Naive thymus-derived CD4-positive, alpha-beta T cell (primary cell): ENCODE measurements around the gene CENPM. TPM values are rescaled to one million over a fixed set of nuclear protein-coding genes. Genes with fewer than 3 reads are reported as not detected.

Source experiments
- ATAC-seq: fragments of 150-1000 bp; cut with Tn5 transposase; 2 replicates; pipeline ENCODE4 v1.10.0; 2021; ENCODE audit warnings: mild to moderate bottlenecking, moderate library complexity
- CTCF ChIA-PET: fragments of 350-600 bp; sonication (Branson Sonifier 250); formaldehyde crosslinking; loops from one replicate; lab custom pipeline; 2021; ENCODE audit warnings: antibody characterized with exemption; lab: Charles Lee
- POLR2A ChIA-PET: fragments of 350-600 bp; sonication (Branson Sonifier 250); formaldehyde crosslinking; loops from one replicate; lab custom pipeline; 2021; ENCODE audit warnings: antibody characterized with exemption, inconsistent platforms; lab: Charles Lee
- DNase-seq, 9 donors: peaks; one replicate each; pipeline versions ENCODE4 v3.0.0 to v3.0.0-alpha.2; 2020 to 2022; ENCODE audit warnings: mixed read lengths in 1 of 9
- H3K27ac ChIP-seq: one replicate; pipeline ENCODE4 v1.7.0; 2013; ENCODE audit warnings: mild to moderate bottlenecking, low read depth, low read length, moderate library complexity
- H3K27me3 ChIP-seq, 2 donors: one replicate each; pipeline ENCODE4 v1.7.0; 2013; ENCODE audit warnings: low read length in 2 of 2, mild to moderate bottlenecking in 2 of 2, moderate library complexity in 2 of 2; ENCODE audit not compliant: control insufficient read depth in 2 of 2, insufficient read depth in 2 of 2
- H3K36me3 ChIP-seq, 3 experiments: 1 replicate in 2 of 3; 2 replicates in 1 of 3; pipeline ENCODE4 v1.7.0; 2013; ENCODE audit warnings: low read length in 3 of 3, mild to moderate bottlenecking in 3 of 3, moderate library complexity in 1 of 3; ENCODE audit not compliant: insufficient read depth in 3 of 3, control insufficient read depth in 2 of 3
- H3K4me1 ChIP-seq, 2 donors: one replicate each; pipeline ENCODE4 v1.7.0; 2013; ENCODE audit warnings: low read length in 2 of 2, mild to moderate bottlenecking in 2 of 2, moderate library complexity in 1 of 2; ENCODE audit not compliant: control insufficient read depth in 2 of 2, insufficient read depth in 2 of 2
- H3K4me3 ChIP-seq: 2 replicates; pipeline ENCODE4 v1.7.0; 2013; ENCODE audit warnings: mild to moderate bottlenecking, low read length
- H3K9me3 ChIP-seq, 3 experiments: 1 replicate in 2 of 3; 2 replicates in 1 of 3; pipeline ENCODE4 v1.7.0; 2013; ENCODE audit warnings: low read length in 3 of 3; ENCODE audit not compliant: control insufficient read depth in 2 of 3
- H3K27ac Mint-ChIP-seq, 9 donors: one replicate each; pipeline ENCODE4 v1.8.0; 2020 to 2022; ENCODE audit warnings: mixed read lengths in 9 of 9, mild to moderate bottlenecking in 8 of 9, moderate library complexity in 5 of 9, inconsistent platforms in 2 of 9
- H3K27me3 Mint-ChIP-seq, 5 donors: one replicate each; pipeline ENCODE4 v1.8.0; 2021 to 2022; ENCODE audit warnings: mixed read lengths in 5 of 5, mild to moderate bottlenecking in 1 of 5
- H3K36me3 Mint-ChIP-seq, 5 donors: one replicate each; pipeline ENCODE4 v1.8.0; 2020 to 2022; ENCODE audit warnings: mixed read lengths in 5 of 5, mild to moderate bottlenecking in 3 of 5, inconsistent platforms in 1 of 5
- H3K4me1 Mint-ChIP-seq, 7 donors: one replicate each; pipeline ENCODE4 v1.8.0; 2020 to 2022; ENCODE audit warnings: mixed read lengths in 7 of 7, mild to moderate bottlenecking in 3 of 7, inconsistent platforms in 1 of 7
- H3K4me3 Mint-ChIP-seq, 10 donors: one replicate each; pipeline ENCODE4 v1.8.0; 2020 to 2022; ENCODE audit warnings: mild to moderate bottlenecking in 10 of 10, mixed read lengths in 10 of 10, moderate library complexity in 6 of 10, inconsistent platforms in 2 of 10
- H3K9me3 Mint-ChIP-seq, 11 donors: one replicate each; pipeline ENCODE4 v1.8.0; 2020 to 2022; ENCODE audit warnings: mixed read lengths in 11 of 11, mild to moderate bottlenecking in 4 of 11, inconsistent platforms in 1 of 11, moderate library complexity in 1 of 11
- intact Hi-C, 2 donors: fragments of 100-400 bp; cut with micrococcal nuclease; formaldehyde crosslinking; loops; one replicate each; pipeline ENCODE4 v1.15.1; 2023
- polyA plus RNA-seq, 2 donors: library from polyadenylated mRNA; unstranded; fragments of 300-500 nt; fragmentation: Illumina TruSeq; gene quantifications; one replicate each; pipeline ENCODE4 v1.2.3, GENCODE V29; 2021
- total RNA-seq, 6 experiments: library from RNA in 5 of 6; stranded (reverse) in 5 of 6; gene quantifications; 1 replicate in 5 of 6; 2 replicates in 1 of 6; pipeline ENCODE4 v1.2.3 and lab custom pipeline; 2021 to 2026

Gene CENPM
- total and polyA plus RNA-seq, 7 experiments from 2014 or later = 2.3 to 51.1 (median 8.1) TPM

DNA sequence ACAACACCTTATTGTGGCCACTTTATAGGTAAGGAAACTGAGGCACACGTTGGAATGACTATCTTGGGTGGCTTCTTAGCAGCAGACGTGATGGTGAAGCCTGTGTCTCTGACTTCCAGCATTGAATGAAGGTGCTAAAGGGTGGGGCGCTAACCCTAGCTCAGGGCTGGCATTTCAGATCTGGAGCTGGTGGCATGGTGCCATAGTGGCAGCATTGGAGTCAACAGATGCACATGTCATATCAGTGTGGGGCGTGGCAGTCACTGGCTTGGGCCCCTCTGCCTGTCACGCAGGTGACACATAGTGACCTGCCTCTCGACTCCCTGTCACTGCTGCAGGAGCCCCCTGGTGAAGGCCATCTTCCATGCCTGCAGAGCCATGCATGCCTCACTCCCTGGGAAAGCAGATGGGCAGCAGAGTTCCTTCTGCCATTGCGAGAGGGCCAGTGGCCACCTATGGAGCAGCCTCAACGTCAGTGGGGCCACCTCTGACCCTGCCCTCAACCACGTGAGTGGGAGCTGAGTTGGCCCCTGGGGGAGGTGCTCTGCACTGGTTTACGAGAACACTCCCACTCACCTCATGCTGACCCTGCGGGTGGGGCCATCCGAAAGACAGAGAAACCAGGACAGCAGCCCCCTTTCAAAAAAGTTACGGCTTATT, 46.8 kb downstream of the CENPM start:
- Histone ChIP-seq H3K27ac (no peak overlapping the region), H3K27me3 (no peaks in the 10 kb centered on the region), H3K4me3 (no peak overlapping the region), H3K36me3 (peaks cover 0 to 86% (median 17%) of the 10 kb centered on the region in 3 experiments), H3K9me3 (no peaks in the 10 kb centered on the region), H3K4me1 (no peaks in the 10 kb centered on the region)
- ATAC-seq (no peak), DNase-seq (no peak)
- POLR2A ChIA-PET = no interaction called here
- Mint-ChIP-seq H3K9me3 (no peaks in the 10 kb centered on the region), H3K4me3 (no peak overlapping the region), H3K27ac (no peak overlapping the region), H3K4me1 (no peaks in the 10 kb centered on the region), H3K36me3 (peaks cover 0 to 34% (median 8%) of the 10 kb centered on the region in 5 donors), H3K27me3 (no peaks in the 10 kb centered on the region)
- intact Hi-C loops = no loop called here
- CTCF ChIA-PET = no interaction called here

GRCh38 chr22:41899110-41899509, 47.8 kb downstream of the CENPM start:
- no peaks in the 10 kb centered on the region for H3K27me3 Mint-ChIP-seq
- H3K9me3 Mint-ChIP-seq = no peaks in the 10 kb centered on the region
- no peaks in the 10 kb centered on the region for H3K4me1 ChIP-seq
- H3K4me3 Mint-ChIP-seq = no peak overlapping the region
- H3K27ac ChIP-seq = no peak overlapping the region
- no peaks in the 10 kb centered on the region for H3K9me3 ChIP-seq
- no peak for DNase-seq
- H3K4me3 ChIP-seq = no peak overlapping the region
- H3K27me3 ChIP-seq = no peaks in the 10 kb centered on the region
- CTCF ChIA-PET = no interaction called here
- H3K27ac Mint-ChIP-seq = no peak overlapping the region
- H3K4me1 Mint-ChIP-seq = no peaks in the 10 kb centered on the region
- intact Hi-C loops = no loop called here
- POLR2A ChIA-PET = no interaction called here
- no peak for ATAC-seq
- H3K36me3 Mint-ChIP-seq = peaks cover 0 to 35% (median 8%) of the 10 kb centered on the region in 5 donors
- peaks cover 0 to 86% (median 25%) of the 10 kb centered on the region in 3 experiments for H3K36me3 ChIP-seq

- POLR2A ChIA-PET = no interaction called here
- peaks cover 0 to 32% (median 8%) of the 10 kb centered on the region in 5 donors for H3K36me3 Mint-ChIP-seq
- CTCF ChIA-PET = no interaction called here
Measured at GRCh38 chr22:41898645-41899044, 48.3 kb downstream of the CENPM start.

DNA sequence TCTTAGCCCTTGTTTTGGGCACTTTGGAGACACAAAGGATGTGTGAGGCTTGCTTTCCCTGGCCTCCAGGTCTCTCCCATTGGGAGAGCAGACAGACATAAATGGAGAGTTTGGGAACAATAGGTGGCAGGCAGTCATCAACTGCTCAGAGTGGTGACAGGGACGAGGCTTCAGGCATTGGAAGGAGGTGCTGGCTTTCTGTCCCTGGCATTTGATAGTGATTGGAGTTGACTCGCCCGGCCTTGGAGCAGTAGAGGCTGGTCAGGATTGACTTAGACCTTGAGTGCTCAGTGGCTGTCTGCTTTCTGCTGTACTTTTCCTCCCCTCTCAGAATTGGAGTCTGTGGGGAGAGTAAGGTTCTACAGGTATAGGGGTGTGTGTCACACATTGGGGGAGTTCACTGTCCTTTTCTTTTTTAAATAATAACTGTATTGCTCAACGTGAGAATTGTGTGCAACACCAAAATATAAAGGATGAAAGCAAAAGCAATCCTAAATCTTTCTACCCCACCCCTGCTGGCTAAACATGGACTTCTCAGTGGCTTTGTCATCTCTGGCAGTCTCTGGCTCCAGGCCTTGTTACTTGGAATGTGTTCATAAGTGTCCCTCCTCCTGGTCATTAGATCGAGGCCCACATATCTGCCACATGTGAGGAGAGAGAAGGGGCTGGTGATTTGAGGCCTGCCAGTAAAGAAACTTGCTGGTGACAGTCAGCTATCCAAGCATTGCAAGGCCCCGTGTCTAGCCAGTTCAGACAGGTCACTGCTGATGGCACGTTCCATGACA, 53.2 kb downstream of the CENPM start:
- no peaks in the 10 kb centered on the region for H3K27me3 ChIP-seq
- H3K36me3 ChIP-seq = peaks cover 0 to 90% (median 17%) of the 10 kb centered on the region in 3 experiments
- no peaks in the 10 kb centered on the region for H3K9me3 Mint-ChIP-seq
- ATAC-seq = no peak
- no peak for DNase-seq
- no peak overlapping the region for H3K4me3 Mint-ChIP-seq
- H3K27ac ChIP-seq = no peak overlapping the region
- no peaks in the 10 kb centered on the region for H3K27me3 Mint-ChIP-seq
- H3K36me3 Mint-ChIP-seq = peaks cover 0 to 37% (median 15%) of the 10 kb centered on the region in 5 donors
- peak overlapping the region in 1 of 9 donors; percentile 6 for H3K27ac Mint-ChIP-seq
- no peaks in the 10 kb centered on the region for H3K4me1 ChIP-seq
- ChIA-PET POLR2A (interaction anchor here (0.5 to 1.1 kb wide), 3 partner anchors 32 to 215 kb away, joined by 3 to 4 read pairs (median 3); partner anchors contain the start of gene TNFRSF13C), CTCF (interaction anchor here (1.6 kb wide), 1 partner anchor 47 kb away, joined by 3 read pairs; no protein-coding TSS in a partner anchor)
- intact Hi-C loops = no loop called here
- no peaks in the 10 kb centered on the region for H3K9me3 ChIP-seq
- H3K4me3 ChIP-seq = no peak overlapping the region
- H3K4me1 Mint-ChIP-seq = peaks cover 0 to 6% (median 0%) of the 10 kb centered on the region in 7 donors

More at GRCh38 chr22:41898645-41899044, 48.3 kb downstream of the CENPM start:
- intact Hi-C loops = no loop called here
- no peaks in the 10 kb centered on the region for H3K4me1 Mint-ChIP-seq
- no peak for ATAC-seq
- H3K9me3 ChIP-seq = no peaks in the 10 kb centered on the region
- no peak overlapping the region for H3K27ac ChIP-seq
- H3K27ac Mint-ChIP-seq = no peak overlapping the region
- H3K4me3 ChIP-seq = no peak overlapping the region
- H3K9me3 Mint-ChIP-seq = no peaks in the 10 kb centered on the region
- H3K27me3 ChIP-seq = no peaks in the 10 kb centered on the region
- H3K4me3 Mint-ChIP-seq = no peak overlapping the region
- no peaks in the 10 kb centered on the region for H3K27me3 Mint-ChIP-seq
- DNase-seq = no peak
- peaks cover 0 to 86% (median 25%) of the 10 kb centered on the region in 3 experiments for H3K36me3 ChIP-seq
- no peaks in the 10 kb centered on the region for H3K4me1 ChIP-seq

DNA sequence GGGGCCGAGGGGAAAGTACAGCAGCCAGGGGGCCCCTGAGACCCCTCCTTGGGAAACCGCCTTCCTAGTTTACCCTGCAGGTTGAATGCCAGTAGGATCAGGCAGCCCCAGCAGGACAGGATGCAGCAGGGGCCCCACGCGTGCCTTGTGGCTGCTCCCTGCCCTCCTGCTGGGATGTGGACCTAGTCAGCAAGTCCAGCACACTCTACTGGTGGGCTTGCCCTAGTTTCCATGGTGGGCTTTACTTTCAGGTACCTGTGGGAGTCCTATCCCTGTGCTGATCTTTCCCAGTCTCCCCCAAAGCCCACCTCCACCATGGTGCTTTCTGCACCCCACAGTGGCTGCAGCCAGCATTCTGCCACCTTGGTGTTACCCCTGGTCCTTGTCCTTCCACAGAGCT, 54.2 kb downstream of the CENPM start:
- no peak overlapping the region for H3K4me3 Mint-ChIP-seq
- peaks cover 0 to 6% (median 0%) of the 10 kb centered on the region in 7 donors for H3K4me1 Mint-ChIP-seq
- H3K27me3 Mint-ChIP-seq = no peaks in the 10 kb centered on the region
- H3K27ac Mint-ChIP-seq = no peak overlapping the region
- H3K9me3 Mint-ChIP-seq = no peaks in the 10 kb centered on the region
- H3K27me3 ChIP-seq = no peaks in the 10 kb centered on the region
- ChIA-PET CTCF (no interaction called here), POLR2A (interaction anchor here (1.1 kb wide), 1 partner anchor 46 kb away, joined by 3 read pairs; no protein-coding TSS in a partner anchor)
- ATAC-seq (no peak), DNase-seq (no peak)
- no peaks in the 10 kb centered on the region for H3K4me1 ChIP-seq
- intact Hi-C loops = no loop called here
- H3K36me3 Mint-ChIP-seq = peaks cover 3 to 43% (median 15%) of the 10 kb centered on the region in 5 donors
- H3K36me3 ChIP-seq = peaks cover 0 to 85% (median 22%) of the 10 kb centered on the region in 3 experiments
- H3K9me3 ChIP-seq = no peaks in the 10 kb centered on the region
- H3K4me3 ChIP-seq = no peak overlapping the region
- H3K27ac ChIP-seq = no peak overlapping the region

DNA sequence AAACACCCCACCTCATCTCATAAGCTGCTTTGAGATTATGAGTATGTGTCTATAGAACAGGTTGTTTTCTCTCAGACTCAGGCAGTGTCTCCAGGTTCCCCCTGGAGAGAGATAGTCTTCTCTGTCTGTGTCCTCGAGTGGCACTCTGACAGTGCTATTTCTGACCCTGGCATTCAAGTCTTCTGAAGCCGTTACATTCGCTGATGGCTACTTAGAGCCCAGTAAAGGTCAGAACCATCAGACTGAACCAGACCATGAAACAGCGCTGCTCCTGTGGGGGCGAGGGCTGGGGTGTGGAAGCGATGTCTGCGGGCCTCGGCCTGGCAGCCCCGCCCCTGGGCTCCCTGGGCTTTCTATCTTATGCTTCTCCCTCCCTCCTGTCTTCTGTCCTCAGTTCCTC, 55.5 kb downstream of the CENPM start:
- no peaks in the 10 kb centered on the region for H3K27me3 ChIP-seq
- H3K4me3 Mint-ChIP-seq = no peak overlapping the region
- ATAC-seq = no peak
- ChIA-PET CTCF (no interaction called here), POLR2A (interaction anchor here (1.1 kb wide), 1 partner anchor 18 kb away, joined by 6 read pairs; no protein-coding TSS in a partner anchor)
- no peaks in the 10 kb centered on the region for H3K9me3 ChIP-seq
- no peaks in the 10 kb centered on the region for H3K27me3 Mint-ChIP-seq
- intact Hi-C loops = no loop called here
- H3K27ac ChIP-seq = no peak overlapping the region
- peaks cover 6 to 44% (median 14%) of the 10 kb centered on the region in 5 donors for H3K36me3 Mint-ChIP-seq
- no peak overlapping the region for H3K4me3 ChIP-seq
- no peak for DNase-seq
- no peaks in the 10 kb centered on the region for H3K4me1 ChIP-seq
- peaks cover 0 to 83% (median 16%) of the 10 kb centered on the region in 3 experiments for H3K36me3 ChIP-seq
- peaks cover 0 to 6% (median 0%) of the 10 kb centered on the region in 7 donors for H3K4me1 Mint-ChIP-seq
- no peak overlapping the region for H3K27ac Mint-ChIP-seq
- H3K9me3 Mint-ChIP-seq = no peaks in the 10 kb centered on the region
